GM12878 (cell line): ENCODE results near the gene DHX16. TPM values are rescaled to one million over a fixed set of nuclear protein-coding genes. Genes with fewer than 3 reads are reported as not detected.

Experiments used
- ATAC-seq: fragments of 200-7000 bp; cut with Tn5 transposase; 3 replicates; pipeline ENCODE4 v1.9.1; 2020; ENCODE audit warnings: mild to moderate bottlenecking, moderate library complexity
- BruUV-seq: library from RNA; stranded (reverse); fragments of 400-500 nt; replicated peaks from 2 replicates; lab custom pipeline; 2021; lab: Mats Ljungman, UMichigan
- CTCF ChIA-PET: fragments of 300-600 bp; sonication (Branson Sonifier 250); formaldehyde crosslinking; extraction: SDS; loops from one replicate; lab custom pipeline; 2021; ENCODE audit warnings: inconsistent platforms; lab: Yijun Ruan, JAX
- POLR2A ChIA-PET: fragments of 350-600 bp; formaldehyde crosslinking; extraction: SDS; loops from one replicate; lab custom pipeline; 2021; ENCODE audit warnings: inconsistent platforms; lab: Charles Lee
- RAD21 ChIA-PET: fragments of 300-600 bp; sonication (Branson Sonifier 250); formaldehyde crosslinking; loops from one replicate; lab custom pipeline; 2023; ENCODE audit warnings: antibody characterized with exemption; ENCODE audit not compliant: unreplicated experiment; lab: Charles Lee
- SMC1A ChIA-PET: fragments of 300-600 bp; sonication (Branson Sonifier 250); formaldehyde crosslinking; loops from one replicate; lab custom pipeline; 2023; ENCODE audit not compliant: unreplicated experiment, uncharacterized antibody; lab: Charles Lee
- DNase-seq: peaks from one replicate; pipeline ENCODE4 v3.0.0-alpha.2; 2011; ENCODE audit warnings: low read depth, low spot score
- FAIRE-seq: peaks from 3 replicates; lab custom pipeline; 2011; peaks lifted over from hg19 to GRCh38; lab: Jason Lieb, UNC
- H2AFZ ChIP-seq: 2 replicates; pipeline ENCODE4 v1.6.0; 2011; ENCODE audit warnings: low read depth, low read length, control low read depth; ENCODE audit not compliant: control insufficient read depth
- H3K27ac ChIP-seq: 2 replicates; pipeline ENCODE4 v1.5.1; 2011; ENCODE audit warnings: control low read depth; ENCODE audit not compliant: control insufficient read depth, insufficient read depth
- H3K27me3 ChIP-seq, 2 experiments: replicated peaks in 1 of 2; 2 replicates each; pipeline versions ENCODE4 v1.6.0 to v1.6.1; 2011; ENCODE audit warnings: low read length in 1 of 2; ENCODE audit not compliant: control insufficient read depth in 2 of 2, insufficient read depth in 2 of 2
- H3K36me3 ChIP-seq, 2 experiments: 2 replicates each; pipeline ENCODE4 v1.5.1; 2011; ENCODE audit warnings: low read length in 1 of 2; ENCODE audit not compliant: control insufficient read depth in 2 of 2, insufficient read depth in 2 of 2
- H3K4me1 ChIP-seq: 2 replicates; pipeline ENCODE4 v1.6.1; 2011; ENCODE audit warnings: mild to moderate bottlenecking, low read length, moderate library complexity, mixed read lengths; ENCODE audit not compliant: control insufficient read depth, insufficient read depth
- H3K4me2 ChIP-seq: 2 replicates; pipeline ENCODE4 v1.6.0; 2011; ENCODE audit warnings: control low read depth; ENCODE audit not compliant: control insufficient read depth, insufficient read depth
- H3K4me3 ChIP-seq: fragments of 200-600 bp; sonication (generic); 2 replicates; pipeline ENCODE4 v1.5.1; 2016
- H3K79me2 ChIP-seq: 2 replicates; pipeline ENCODE4 v1.6.0; 2011; ENCODE audit warnings: low read length; ENCODE audit not compliant: control insufficient read depth, insufficient read depth
- H3K9ac ChIP-seq: 2 replicates; pipeline ENCODE4 v1.8.0; 2011; ENCODE audit warnings: low read length, control low read depth, mixed read lengths; ENCODE audit not compliant: control insufficient read depth, insufficient read depth
- H3K9me3 ChIP-seq: replicated peaks from 3 replicates; pipeline ENCODE4 v1.5.1; 2011; ENCODE audit warnings: mild to moderate bottlenecking, low read length; ENCODE audit not compliant: control insufficient read depth, insufficient read depth
- H4K20me1 ChIP-seq: 2 replicates; pipeline ENCODE4 v1.6.0; 2011; ENCODE audit not compliant: control insufficient read depth, insufficient read depth
- BCL11A ChIP-seq: IDR thresholded peaks from 2 replicates; pipeline ENCODE4 v1.6.1; 2011; ENCODE audit warnings: low read depth, low read length
- CHD2 ChIP-seq: IDR thresholded peaks from 2 replicates; pipeline ENCODE4 v1.6.1; 2011; ENCODE audit warnings: low read depth, low read length, improper control_type of control experiment, borderline replicate concordance
- CTCF ChIP-seq, 3 experiments: IDR thresholded peaks in 2 of 3; conservative IDR thresholded peaks in 1 of 3; 2 replicates each; pipeline ENCODE4 v1.5.1; 2011; ENCODE audit warnings: low read depth in 3 of 3, low read length in 3 of 3, mild to moderate bottlenecking in 3 of 3, control low read depth in 2 of 3, moderate library complexity in 2 of 3, inconsistent platforms in 1 of 3, mixed read lengths in 1 of 3; ENCODE audit not compliant: control insufficient read depth in 2 of 3, insufficient read depth in 1 of 3; ENCODE audit errors: extremely low read depth in 1 of 3
- NR2C1 ChIP-seq: fragments of 450-650 bp; IDR thresholded peaks from 2 replicates; pipeline ENCODE4 v1.6.1; 2017; ENCODE audit warnings: antibody characterized with exemption, mild to moderate bottlenecking, moderate library complexity
- RCOR1 ChIP-seq: conservative IDR thresholded peaks from 2 replicates; pipeline ENCODE4 v1.6.1; 2012; ENCODE audit warnings: low read depth, low read length, improper control_type of control experiment
- SMC3 ChIP-seq: IDR thresholded peaks from 2 replicates; pipeline ENCODE4 v1.6.1; 2011; ENCODE audit warnings: low read length, improper control_type of control experiment, borderline replicate concordance
- ZNF24 ChIP-seq: fragments of 450-650 bp; IDR thresholded peaks from 2 replicates; pipeline ENCODE4 v1.6.1; 2017; ENCODE audit warnings: antibody characterized with exemption, mild to moderate bottlenecking
- WGBS: methylation state at CpG from one replicate; pipeline ENCODE4 v1.1.6; 2016; ENCODE audit warnings: low lambda C conversion rate; ENCODE audit not compliant: insufficient replicate concordance, insufficient coverage; ENCODE audit errors: missing lambda C conversion rate; 5-methylcytosine and 5-hydroxymethylcytosine counted together
- in situ Hi-C: fragments of 300-500 bp; cut with MboI; formaldehyde crosslinking; loops from 9 replicates; pipeline ENCODE4 v1.14.3; 2018; ENCODE audit warnings: mixed read lengths
- intact Hi-C: fragments of 100-400 bp; cut with micrococcal nuclease; formaldehyde crosslinking; loops from one replicate; pipeline ENCODE4 v1.14.2; 2022; ENCODE audit not compliant: unreplicated experiment
- polyA plus RNA-seq, 11 experiments: library from polyadenylated mRNA; depleted of rRNA in 4 of 11; unstranded in 6 of 11; stranded (reverse) in 5 of 11; fragments of >200 nt; fragmentation: Nextera tagmentation in 4 of 11; fragmentation: Illumina TruSeq in 1 of 11; extraction: Ambion mirVana in 4 of 11; extraction: Trizol in 1 of 11; gene quantifications; 1 replicate in 1 of 11; 2 replicates in 10 of 11; pipeline versions ENCODE4 v1.2.1 to v1.2.3, GENCODE V29; 2011 to 2016; ENCODE audit warnings: inconsistent platforms in 2 of 11, missing spikeins in 2 of 11, low read depth in 1 of 11
- total RNA-seq, 4 experiments: library from RNA; depleted of rRNA in 3 of 4; stranded (reverse); fragments of >200 nt in 3 of 4; fragmentation: Illumina TruSeq in 1 of 4; extraction: Trizol in 1 of 4; gene quantifications; 2 replicates each; pipeline versions ENCODE4 v1.2.1 to v1.2.3, GENCODE V29; 2013 to 2021

The DHX16 gene
- total and polyA plus RNA-seq, 10 of the 15 experiments (the other 5 are each of a cell fraction or from before 2014, with no cell fraction given) = 10.1 to 41.4 (median 38.3) TPM

- in situ Hi-C loops = no loop called here
- H3K79me2 ChIP-seq = peaks cover 64% of the 10 kb centered on the region
- POLR2A ChIA-PET = interaction anchor here (0.6 to 6.1 kb wide), 14 partner anchors 8 to 132 kb away, joined by 3 to 167 read pairs (median 7); partner anchors contain the start of genes DHX16, MDC1, MRPS18B and PPP1R10
These were observed 16.4 kb upstream of the DHX16 start for GRCh38 chr6:30689022-30689865.

GRCh38 chr6:30688569-30688968 is 15.8 kb upstream of the DHX16 start:
- WGBS = 11% methylated on average over 9 of the region's 9 CpGs
- TF ChIP-seq CTCF (IDR thresholded peaks at IDR 0.05 in 2 of 3, conservative IDR thresholded peaks at IDR 0.05 in 1 of 3; ENCODE audit: control insufficient read depth in 2 of 3, extremely low read depth in 1 of 3, insufficient read depth in 1 of 3, low read depth in 3 of 3, low read length in 3 of 3) (peak in 2 of 3 experiments; percentile 26 to 38; a peak in 3 of 6 replicates), SMC3 (0 out of 2 replicates have a peak, but pooled peaks have one; percentile 20), ZNF24 (no peak)
- intact Hi-C loops = no loop called here
- in situ Hi-C loops = no loop called here
- RAD21 ChIA-PET = interaction anchor here (0.8 to 6.4 kb wide), 7 partner anchors 9 to 225 kb away, joined by 3 to 114 read pairs (median 4); partner anchors contain the start of genes DHX16, MDC1, TUBB and VARS2
- POLR2A ChIA-PET = interaction anchor here (0.5 to 6.1 kb wide), 12 partner anchors 8 to 195 kb away, joined by 3 to 167 read pairs (median 11); partner anchors contain the start of genes DHX16, MDC1, MRPS18B and PPP1R10
- SMC1A ChIA-PET = interaction anchor here (0.5 to 6.9 kb wide), 14 partner anchors 8 to 132 kb away, joined by 3 to 73 read pairs (median 5); partner anchors contain the start of genes MDC1, MRPS18B and PPP1R10
- peak overlapping the region; percentile 75 for H3K9ac ChIP-seq
- H3K4me2 ChIP-seq = peak overlapping the region; percentile 69
- ATAC-seq (peak; percentile 39), FAIRE-seq (peak; percentile 54), DNase-seq (no peak)
- H4K20me1 ChIP-seq = no peaks in the 10 kb centered on the region
- H3K4me3 ChIP-seq = peak overlapping the region; percentile 100
- H3K27ac ChIP-seq = peak overlapping the region; percentile 96
- H3K4me1 ChIP-seq = peaks cover 15% of the 10 kb centered on the region
- no peak overlapping the region for H2AFZ ChIP-seq
- no peaks in the 10 kb centered on the region for H3K36me3 ChIP-seq
- CTCF ChIA-PET = interaction anchor here (0.7 to 4.8 kb wide), 13 partner anchors 8 to 235 kb away, joined by 3 to 64 read pairs (median 5); partner anchors contain the start of genes DHX16, MDC1 and TUBB
- no peaks in the 10 kb centered on the region for H3K27me3 ChIP-seq
- BruUV-seq = no TSS peak
- no peaks in the 10 kb centered on the region for H3K9me3 ChIP-seq
- H3K79me2 ChIP-seq = peaks cover 71% of the 10 kb centered on the region

More at GRCh38 chr6:30689022-30689865, 16.4 kb upstream of the DHX16 start:
- TF ChIP-seq NR2C1 (0 out of 2 replicates have a peak, but pooled peaks have one; percentile 29), RCOR1 (no peak), BCL11A (no peak), CHD2 (no peak)
- Histone ChIP-seq H3K27me3 (no peaks in the 10 kb centered on the region), H2AFZ (no peak overlapping the region), H3K4me2 (peak overlapping the region; percentile 69), H3K27ac (peak overlapping the region; percentile 96), H3K36me3 (no peaks in the 10 kb centered on the region), H3K4me1 (peaks cover 15% of the 10 kb centered on the region), H3K4me3 (peak overlapping the region; percentile 100), H3K9me3 (no peaks in the 10 kb centered on the region), H3K9ac (peak overlapping the region; percentile 75), H4K20me1 (no peaks in the 10 kb centered on the region)
- no peak for DNase-seq
- no TSS peak for BruUV-seq
- SMC1A ChIA-PET = interaction anchor here (0.5 to 6.9 kb wide), 15 partner anchors 9 to 132 kb away, joined by 3 to 73 read pairs (median 6); partner anchors contain the start of genes DHX16, MDC1, MRPS18B and PPP1R10
- intact Hi-C loops = no loop called here
- RAD21 ChIA-PET = interaction anchor here (0.6 to 6.4 kb wide), 7 partner anchors 10 to 224 kb away, joined by 3 to 114 read pairs (median 4); partner anchors contain the start of genes DHX16, MDC1, TUBB and VARS2
- no peak for ATAC-seq
- CTCF ChIA-PET = interaction anchor here (0.7 to 4.8 kb wide), 14 partner anchors 9 to 236 kb away, joined by 3 to 64 read pairs (median 5); partner anchors contain the start of genes DHX16, MDC1 and TUBB
- 25% methylated on average over 11 of the region's 11 CpGs for WGBS
- peak; percentile 44 for FAIRE-seq
